Hepatocyte (in vitro differentiated cells): Measurements from ENCODE around the gene MGAT1.

Experiments used
- CTCF ChIP-seq: fragments of 200-600 bp; sonication (generic); IDR thresholded peaks from 2 replicates; pipeline ENCODE4 v1.5.1; 2016; ENCODE audit warnings: antibody characterized with exemption, mild to moderate bottlenecking; ENCODE audit not compliant: poor library complexity
- EZH2 ChIP-seq: fragments of 200-600 bp; sonication (generic); IDR thresholded peaks from 2 replicates; pipeline ENCODE4 v1.6.1; 2016; ENCODE audit warnings: antibody characterized with exemption, mild to moderate bottlenecking, borderline replicate concordance
- EZH2phosphoT487 ChIP-seq: fragments of 200-600 bp; sonication (generic); IDR thresholded peaks from one replicate; pipeline ENCODE4 v1.6.1; 2018; ENCODE audit warnings: antibody characterized with exemption, mild to moderate bottlenecking, low read depth, moderate library complexity; ENCODE audit not compliant: unreplicated experiment, severe bottlenecking

DNA sequence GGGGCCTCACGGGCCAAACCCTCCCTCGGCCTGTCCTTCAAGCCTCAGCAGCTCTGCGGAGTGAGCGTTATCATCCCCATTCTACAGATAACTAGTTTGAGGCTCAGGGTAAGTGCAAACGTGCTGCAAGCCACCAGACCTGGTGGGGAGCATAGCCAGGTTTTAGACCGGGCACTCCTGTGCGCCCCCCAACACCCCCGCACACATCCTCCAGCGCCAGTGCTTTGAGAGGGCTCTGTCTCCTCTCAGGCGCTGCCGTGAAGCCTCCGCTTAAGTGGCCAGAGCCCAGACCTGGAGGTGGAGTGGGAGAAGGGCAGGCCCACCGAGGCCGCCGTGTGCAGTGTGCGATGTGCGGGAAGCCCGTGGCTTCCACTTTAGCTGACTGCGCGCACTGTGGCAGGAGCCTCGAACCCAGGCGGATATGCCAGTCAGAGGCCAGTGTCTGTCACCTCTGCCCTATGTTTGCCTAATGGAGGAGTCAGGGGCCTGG, 1.6 kb upstream of the MGAT1 start:
- TF ChIP-seq CTCF: no peak
- no peak for TF ChIP-seq EZH2
- TF ChIP-seq EZH2phosphoT487: no peak
